OCI-LY1 (cell line): ENCODE data around the gene NPAS3.

ENCODE experiments used
- EZH2 ChIP-seq: fragments of 200-600 bp; sonication (generic), shearing (Covaris generic); IDR thresholded peaks from 2 replicates; pipeline ENCODE4 v1.8.0; 2017; ENCODE audit warnings: borderline replicate concordance, mixed run types, mild to moderate bottlenecking, antibody characterized with exemption, low read length, moderate library complexity, mixed read lengths
- TF ChIP-seq, protein P1 (sequence below): fragments of 200-600 bp; sonication (generic), shearing (Covaris generic); IDR thresholded peaks from 2 replicates; pipeline ENCODE4 v1.5.1; 2017; ENCODE audit warnings: mild to moderate bottlenecking, antibody characterized with exemption, low read length, moderate library complexity, mixed read lengths

DNA sequence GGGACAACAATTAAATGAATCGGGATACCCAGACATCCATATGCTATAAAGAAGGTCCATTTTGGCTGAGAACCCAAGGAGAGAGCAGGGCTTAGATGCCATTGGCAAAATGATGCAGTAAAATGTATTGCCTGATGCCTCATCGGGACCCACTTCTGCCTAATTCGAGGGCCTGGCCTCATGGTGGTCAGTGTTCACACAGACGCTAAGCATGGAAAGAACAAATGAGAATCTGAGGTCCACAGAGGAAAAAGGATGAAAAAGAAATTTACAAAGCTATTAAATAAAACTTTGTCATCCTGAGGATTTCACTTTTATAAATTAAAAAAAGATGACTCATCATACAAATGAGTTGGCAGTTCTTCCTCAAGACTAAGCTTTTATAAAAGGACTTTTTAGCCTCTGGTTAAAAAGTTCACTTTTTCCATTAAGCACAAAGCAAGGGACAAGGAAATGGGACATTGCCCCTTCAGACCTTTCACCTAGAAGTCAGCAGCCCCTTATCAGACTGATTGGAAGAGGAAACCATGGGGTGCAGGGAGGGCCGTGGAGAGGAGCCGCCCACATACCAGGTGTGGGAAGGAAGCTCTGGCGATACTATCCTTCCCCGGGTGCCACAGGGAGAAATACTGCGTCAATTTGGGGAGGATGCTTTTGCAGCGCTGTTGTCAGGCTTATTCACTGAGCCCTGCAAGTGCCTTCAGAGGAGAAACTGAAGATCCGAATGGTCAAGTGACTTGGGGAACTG lies 836.2 kb downstream of the NPAS3 start:
- TF ChIP-seq EZH2 = no peak
- TF ChIP-seq, protein P1, sequence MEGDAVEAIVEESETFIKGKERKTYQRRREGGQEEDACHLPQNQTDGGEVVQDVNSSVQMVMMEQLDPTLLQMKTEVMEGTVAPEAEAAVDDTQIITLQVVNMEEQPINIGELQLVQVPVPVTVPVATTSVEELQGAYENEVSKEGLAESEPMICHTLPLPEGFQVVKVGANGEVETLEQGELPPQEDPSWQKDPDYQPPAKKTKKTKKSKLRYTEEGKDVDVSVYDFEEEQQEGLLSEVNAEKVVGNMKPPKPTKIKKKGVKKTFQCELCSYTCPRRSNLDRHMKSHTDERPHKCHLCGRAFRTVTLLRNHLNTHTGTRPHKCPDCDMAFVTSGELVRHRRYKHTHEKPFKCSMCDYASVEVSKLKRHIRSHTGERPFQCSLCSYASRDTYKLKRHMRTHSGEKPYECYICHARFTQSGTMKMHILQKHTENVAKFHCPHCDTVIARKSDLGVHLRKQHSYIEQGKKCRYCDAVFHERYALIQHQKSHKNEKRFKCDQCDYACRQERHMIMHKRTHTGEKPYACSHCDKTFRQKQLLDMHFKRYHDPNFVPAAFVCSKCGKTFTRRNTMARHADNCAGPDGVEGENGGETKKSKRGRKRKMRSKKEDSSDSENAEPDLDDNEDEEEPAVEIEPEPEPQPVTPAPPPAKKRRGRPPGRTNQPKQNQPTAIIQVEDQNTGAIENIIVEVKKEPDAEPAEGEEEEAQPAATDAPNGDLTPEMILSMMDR = no peak
